ENCODE results near the gene CAPN14.

GRCh38 chr2:31129375-31130171 lies 87.7 kb downstream of the CAPN14 start:
- TF ChIP-seq, protein P1, sequence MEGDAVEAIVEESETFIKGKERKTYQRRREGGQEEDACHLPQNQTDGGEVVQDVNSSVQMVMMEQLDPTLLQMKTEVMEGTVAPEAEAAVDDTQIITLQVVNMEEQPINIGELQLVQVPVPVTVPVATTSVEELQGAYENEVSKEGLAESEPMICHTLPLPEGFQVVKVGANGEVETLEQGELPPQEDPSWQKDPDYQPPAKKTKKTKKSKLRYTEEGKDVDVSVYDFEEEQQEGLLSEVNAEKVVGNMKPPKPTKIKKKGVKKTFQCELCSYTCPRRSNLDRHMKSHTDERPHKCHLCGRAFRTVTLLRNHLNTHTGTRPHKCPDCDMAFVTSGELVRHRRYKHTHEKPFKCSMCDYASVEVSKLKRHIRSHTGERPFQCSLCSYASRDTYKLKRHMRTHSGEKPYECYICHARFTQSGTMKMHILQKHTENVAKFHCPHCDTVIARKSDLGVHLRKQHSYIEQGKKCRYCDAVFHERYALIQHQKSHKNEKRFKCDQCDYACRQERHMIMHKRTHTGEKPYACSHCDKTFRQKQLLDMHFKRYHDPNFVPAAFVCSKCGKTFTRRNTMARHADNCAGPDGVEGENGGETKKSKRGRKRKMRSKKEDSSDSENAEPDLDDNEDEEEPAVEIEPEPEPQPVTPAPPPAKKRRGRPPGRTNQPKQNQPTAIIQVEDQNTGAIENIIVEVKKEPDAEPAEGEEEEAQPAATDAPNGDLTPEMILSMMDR (conservative IDR thresholded peaks at IDR 0.05; ENCODE audit: low read depth, low read length) = no peak
- no peak for TF ChIP-seq EZH2 (IDR thresholded peaks at IDR 0.05; ENCODE audit: low read length, unreplicated experiment)
- no peak for TF ChIP-seq EZH2phosphoT487 (IDR thresholded peaks at IDR 0.05; ENCODE audit: borderline replicate concordance, low read length)

Data from PC-3 (cell line).